Transverse colon (tissue), 3 donors: Measurements from ENCODE around the gene REG4.

Experiments
- CTCF ChIP-seq, 5 experiments: fragments of 200-600 bp in 3 of 5; fragments of 450-650 bp in 2 of 5; sonication (generic) in 3 of 5; IDR thresholded peaks; 1 replicate in 2 of 5; 2 replicates in 3 of 5; pipeline ENCODE4 v1.5.1; 2016 to 2017; ENCODE audit warnings: antibody characterized with exemption in 5 of 5, inconsistent platforms in 3 of 5, mild to moderate bottlenecking in 2 of 5, moderate library complexity in 1 of 5
- POLR2A ChIP-seq: fragments of 450-650 bp; IDR thresholded peaks from one replicate; pipeline ENCODE4 v1.6.1; 2016; ENCODE audit warnings: antibody characterized with exemption, mild to moderate bottlenecking, moderate library complexity

- no peak for TF ChIP-seq POLR2A
- TF ChIP-seq CTCF (IDR thresholded peaks at IDR 0.05), result no peak
Observed at GRCh38 chr1:119811387-119811786, at the start of gene REG4.
